ENCODE results near the gene SLC2A11.
"Not testable (repeated sequence)": the region's sequence is repeated elsewhere in the genome, so short reads cannot be mapped to it uniquely, and the experiment has no call there.

SLC2A11 gene

GRCh38 chr22:23894710-23895598 lies 37.3 kb downstream of the SLC2A11 start:
- Histone ChIP-seq H3K27ac (ENCODE audit: low read length) (peak overlapping the region; percentile 93), H3K9me3 (ENCODE audit: control insufficient read depth in 1 of 2, low read length in 2 of 2) (no peaks in the 10 kb centered on the region), H3K27me3 (ENCODE audit: low read depth, low read length) (no peaks in the 10 kb centered on the region), H3K36me3 (ENCODE audit: control insufficient read depth in 1 of 2, insufficient read depth in 2 of 2, low read length in 2 of 2) (peaks cover 5 to 13% of the 10 kb centered on the region in 2 donors), H3K4me3 (ENCODE audit: low read depth in 1 of 2, low read length in 2 of 2) (peak overlapping the region; percentile 67 to 78), H3K4me1 (ENCODE audit: control insufficient read depth in 1 of 2, insufficient read depth in 2 of 2, low read length in 2 of 2) (peaks cover 5 to 11% of the 10 kb centered on the region in 2 donors)

- H3K27ac ChIP-seq (ENCODE audit: low read length) = peak overlapping the region; percentile 16
- peaks cover 5 to 13% of the 10 kb centered on the region in 2 donors for H3K36me3 ChIP-seq (ENCODE audit: control insufficient read depth in 1 of 2, insufficient read depth in 2 of 2, low read length in 2 of 2)
- H3K27me3 ChIP-seq (ENCODE audit: low read depth, low read length) = no peaks in the 10 kb centered on the region
- peak overlapping the region; percentile 67 to 78 for H3K4me3 ChIP-seq (ENCODE audit: low read depth in 1 of 2, low read length in 2 of 2)
- peaks cover 5 to 11% of the 10 kb centered on the region in 2 donors for H3K4me1 ChIP-seq (ENCODE audit: control insufficient read depth in 1 of 2, insufficient read depth in 2 of 2, low read length in 2 of 2)
- no peaks in the 10 kb centered on the region for H3K9me3 ChIP-seq (ENCODE audit: control insufficient read depth in 1 of 2, low read length in 2 of 2)
Observed at GRCh38 chr22:23895599-23896144, 38.0 kb downstream of the SLC2A11 start.

- Histone ChIP-seq H3K27me3 (ENCODE audit: low read depth, low read length) (no peaks in the 10 kb centered on the region), H3K27ac (ENCODE audit: low read length) (no peak overlapping the region), H3K4me1 (ENCODE audit: control insufficient read depth in 1 of 2, insufficient read depth in 2 of 2, low read length in 2 of 2) (peaks cover 5 to 11% of the 10 kb centered on the region in 2 donors), H3K36me3 (ENCODE audit: control insufficient read depth in 1 of 2, insufficient read depth in 2 of 2, low read length in 2 of 2) (peaks cover 5 to 13% of the 10 kb centered on the region in 2 donors), H3K4me3 (ENCODE audit: low read depth in 1 of 2, low read length in 2 of 2) (no peak overlapping the region), H3K9me3 (ENCODE audit: control insufficient read depth in 1 of 2, low read length in 2 of 2) (no peaks in the 10 kb centered on the region)
Observed at GRCh38 chr22:23896166-23896522, 38.5 kb downstream of the SLC2A11 start.

GRCh38 chr22:23896523-23897186 lies 39.0 kb downstream of the SLC2A11 start:
- peaks cover 5 to 13% of the 10 kb centered on the region in 2 donors for H3K36me3 ChIP-seq (ENCODE audit: control insufficient read depth in 1 of 2, insufficient read depth in 2 of 2, low read length in 2 of 2)
- H3K27me3 ChIP-seq (ENCODE audit: low read depth, low read length) = no peaks in the 10 kb centered on the region
- H3K9me3 ChIP-seq (ENCODE audit: control insufficient read depth in 1 of 2, low read length in 2 of 2) = no peaks in the 10 kb centered on the region
- no peak overlapping the region for H3K27ac ChIP-seq (ENCODE audit: low read length)
- H3K4me3 ChIP-seq (ENCODE audit: low read depth in 1 of 2, low read length in 2 of 2) = no peak overlapping the region
- H3K4me1 ChIP-seq (ENCODE audit: control insufficient read depth in 1 of 2, insufficient read depth in 2 of 2, low read length in 2 of 2) = peaks cover 5 to 11% of the 10 kb centered on the region in 2 donors

- H3K27me3 ChIP-seq (ENCODE audit: low read depth, low read length) = no peaks in the 10 kb centered on the region
- H3K27ac ChIP-seq (ENCODE audit: low read length) = no peak overlapping the region
- H3K36me3 ChIP-seq (ENCODE audit: control insufficient read depth in 1 of 2, insufficient read depth in 2 of 2, low read length in 2 of 2) = peaks cover 5 to 13% of the 10 kb centered on the region in 2 donors
- H3K4me1 ChIP-seq (ENCODE audit: control insufficient read depth in 1 of 2, insufficient read depth in 2 of 2, low read length in 2 of 2) = peaks cover 5 to 11% of the 10 kb centered on the region in 2 donors
- H3K4me3 ChIP-seq (ENCODE audit: low read depth in 1 of 2, low read length in 2 of 2) = no peak overlapping the region
- H3K9me3 ChIP-seq (ENCODE audit: control insufficient read depth in 1 of 2, low read length in 2 of 2) = no peaks in the 10 kb centered on the region
Observed at GRCh38 chr22:23897320-23897719, 39.6 kb downstream of the SLC2A11 start.

- peaks cover 5 to 11% of the 10 kb centered on the region in 2 donors for H3K4me1 ChIP-seq (ENCODE audit: control insufficient read depth in 1 of 2, insufficient read depth in 2 of 2, low read length in 2 of 2)
- H3K4me3 ChIP-seq (ENCODE audit: low read depth in 1 of 2, low read length in 2 of 2) = no peak overlapping the region
- H3K27ac ChIP-seq (ENCODE audit: low read length) = no peak overlapping the region
- no peaks in the 10 kb centered on the region for H3K27me3 ChIP-seq (ENCODE audit: low read depth, low read length)
- H3K36me3 ChIP-seq (ENCODE audit: control insufficient read depth in 1 of 2, insufficient read depth in 2 of 2, low read length in 2 of 2) = peaks cover 5 to 13% of the 10 kb centered on the region in 2 donors
- H3K9me3 ChIP-seq (ENCODE audit: control insufficient read depth in 1 of 2, low read length in 2 of 2) = no peaks in the 10 kb centered on the region
Observed at GRCh38 chr22:23898006-23898974, 40.6 kb downstream of the SLC2A11 start.

GRCh38 chr22:23899042-23899745 lies 41.5 kb downstream of the SLC2A11 start:
- no peaks in the 10 kb centered on the region for H3K27me3 ChIP-seq (ENCODE audit: low read depth, low read length)
- no peak overlapping the region for H3K4me3 ChIP-seq (ENCODE audit: low read depth in 1 of 2, low read length in 2 of 2)
- no peak overlapping the region for H3K27ac ChIP-seq (ENCODE audit: low read length)
- H3K4me1 ChIP-seq (ENCODE audit: control insufficient read depth in 1 of 2, insufficient read depth in 2 of 2, low read length in 2 of 2) = peaks cover 5 to 11% of the 10 kb centered on the region in 2 donors
- H3K36me3 ChIP-seq (ENCODE audit: control insufficient read depth in 1 of 2, insufficient read depth in 2 of 2, low read length in 2 of 2) = peaks cover 5 to 13% of the 10 kb centered on the region in 2 donors
- no peaks in the 10 kb centered on the region for H3K9me3 ChIP-seq (ENCODE audit: control insufficient read depth in 1 of 2, low read length in 2 of 2)

GRCh38 chr22:23900227-23900626 lies 42.6 kb downstream of the SLC2A11 start:
- H3K36me3 ChIP-seq (ENCODE audit: control insufficient read depth in 1 of 2, insufficient read depth in 2 of 2, low read length in 2 of 2) = peaks cover 5 to 13% of the 10 kb centered on the region in 2 donors
- H3K4me3 ChIP-seq (ENCODE audit: low read depth in 1 of 2, low read length in 2 of 2) = not testable (repeated sequence)

GRCh38 chr22:23901600-23901999 lies 43.9 kb downstream of the SLC2A11 start:
- H3K4me1 ChIP-seq (ENCODE audit: control insufficient read depth in 1 of 2, insufficient read depth in 2 of 2, low read length in 2 of 2) = no peaks in the 10 kb centered on the region
- no peaks in the 10 kb centered on the region for H3K9me3 ChIP-seq (ENCODE audit: control insufficient read depth in 1 of 2, low read length in 2 of 2)
- H3K4me3 ChIP-seq (ENCODE audit: low read depth in 1 of 2, low read length in 2 of 2) = no peak overlapping the region
- H3K36me3 ChIP-seq (ENCODE audit: control insufficient read depth in 1 of 2, insufficient read depth in 2 of 2, low read length in 2 of 2) = peaks cover 0 to 8% of the 10 kb centered on the region in 2 donors
- H3K27ac ChIP-seq (ENCODE audit: low read length) = no peak overlapping the region
- H3K27me3 ChIP-seq (ENCODE audit: low read depth, low read length) = no peaks in the 10 kb centered on the region

More at GRCh38 chr22:23900227-23900626, 42.6 kb downstream of the SLC2A11 start:
- not testable (repeated sequence) for H3K27me3 ChIP-seq (ENCODE audit: low read depth, low read length); H3K4me1 ChIP-seq (ENCODE audit: control insufficient read depth in 1 of 2, insufficient read depth in 2 of 2, low read length in 2 of 2); H3K9me3 ChIP-seq (ENCODE audit: control insufficient read depth in 1 of 2, low read length in 2 of 2); H3K27ac ChIP-seq (ENCODE audit: low read length)

GRCh38 chr22:23903328-23903971 lies 45.8 kb downstream of the SLC2A11 start:
- H3K27ac ChIP-seq (ENCODE audit: low read length) = no peak overlapping the region
- no peaks in the 10 kb centered on the region for H3K36me3 ChIP-seq (ENCODE audit: control insufficient read depth in 1 of 2, insufficient read depth in 2 of 2, low read length in 2 of 2)
- H3K27me3 ChIP-seq (ENCODE audit: low read depth, low read length) = no peaks in the 10 kb centered on the region
- no peak overlapping the region for H3K4me3 ChIP-seq (ENCODE audit: low read depth in 1 of 2, low read length in 2 of 2)
- no peaks in the 10 kb centered on the region for H3K4me1 ChIP-seq (ENCODE audit: control insufficient read depth in 1 of 2, insufficient read depth in 2 of 2, low read length in 2 of 2)
- no peaks in the 10 kb centered on the region for H3K9me3 ChIP-seq (ENCODE audit: control insufficient read depth in 1 of 2, low read length in 2 of 2)

Measured in muscle layer of duodenum (tissue), 2 donors.